ENCODE data around the gene MGLL.

MGLL gene

DNA sequence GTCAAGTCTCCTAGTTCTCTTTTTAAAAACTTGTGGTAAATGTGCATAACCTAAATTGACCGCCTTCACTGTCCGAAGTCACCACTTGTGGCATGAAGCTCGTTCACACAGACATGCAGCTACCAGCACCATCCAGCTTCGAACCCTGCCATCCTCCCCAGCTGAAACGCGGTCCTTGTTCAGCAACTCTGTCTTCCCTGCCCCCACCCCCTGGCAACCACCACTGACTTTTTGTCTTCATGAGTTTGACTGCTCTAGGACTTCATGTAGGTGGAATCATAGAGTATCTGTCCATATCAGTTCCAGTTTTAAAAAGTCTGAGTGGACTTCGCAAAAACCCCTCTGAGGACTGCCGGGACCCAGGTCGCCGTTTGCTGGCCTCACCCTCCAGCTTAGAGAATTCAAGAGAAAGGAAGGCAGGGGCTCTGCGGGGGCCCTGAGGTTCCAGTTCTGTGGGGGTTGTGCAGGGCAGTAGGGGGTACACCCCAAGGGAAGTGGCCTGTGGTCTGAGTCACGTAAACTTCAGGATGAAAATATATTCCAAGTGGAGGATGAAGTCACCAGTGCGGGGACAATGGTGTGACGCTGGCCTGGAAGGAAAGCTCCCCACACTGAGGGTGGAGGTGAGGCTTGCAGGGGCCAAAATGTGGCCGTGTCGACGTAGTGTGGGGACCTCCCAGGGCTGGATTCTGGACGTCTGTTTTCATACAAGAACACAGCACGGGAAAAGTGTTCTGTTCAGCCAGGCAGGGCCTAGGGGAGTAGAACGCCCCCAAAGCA, 82.0 kb downstream of the MGLL start:
- Histone ChIP-seq H2BK120ac (ENCODE audit: insufficient read depth, low read length, poor library complexity) (no peak overlapping the region), H3K4me2 (ENCODE audit: low read length) (no peak overlapping the region), H3K27ac (ENCODE audit: low read depth, low read length) (no peak overlapping the region), H4K91ac (ENCODE audit: low read depth, low read length) (no peak overlapping the region), H2AFZ (ENCODE audit: insufficient read depth, low read length, poor library complexity) (no peak overlapping the region), H3K27me3 (ENCODE audit: insufficient read depth, low read length) (no peaks in the 10 kb centered on the region), H3K9me3 (ENCODE audit: insufficient read depth, low read depth, low read length) (no peaks in the 10 kb centered on the region), H3K79me1 (ENCODE audit: low read length) (peaks cover 4% of the 10 kb centered on the region), H4K12ac (ENCODE audit: low read depth, low read length) (no peak overlapping the region), H3K4ac (ENCODE audit: low read depth, low read length) (no peak overlapping the region), H3K14ac (ENCODE audit: low read length) (no peak overlapping the region), H3K23ac (ENCODE audit: low read length) (no peak overlapping the region), H3K79me2 (ENCODE audit: control insufficient read depth, insufficient read depth, low read length, poor library complexity) (no peaks in the 10 kb centered on the region), H2AK5ac (ENCODE audit: low read length) (no peak overlapping the region), H3K9ac (ENCODE audit: low read length) (no peak overlapping the region), H3K4me3 (ENCODE audit: low read depth, low read length) (no peak overlapping the region), H4K8ac (ENCODE audit: low read depth, low read length) (no peak overlapping the region), H3K4me1 (ENCODE audit: control insufficient read depth in 1 of 2, insufficient read depth in 2 of 2, low read length in 2 of 2) (peaks cover 0 to 10% of the 10 kb centered on the region in 2 experiments), H3K36me3 (ENCODE audit: control insufficient read depth in 1 of 2, insufficient read depth in 2 of 2, low read length in 2 of 2) (no peaks in the 10 kb centered on the region), H3K18ac (ENCODE audit: low read length) (no peak overlapping the region), H2BK12ac (ENCODE audit: low read length) (no peak overlapping the region), H2BK5ac (ENCODE audit: low read depth, low read length, poor library complexity) (no peak overlapping the region)
- WGBS (ENCODE audit: extremely low coverage, insufficient coverage, insufficient read length): no CpG with 5 or more reads among the region's 20 CpGs
- DNase-seq: no peak

DNA sequence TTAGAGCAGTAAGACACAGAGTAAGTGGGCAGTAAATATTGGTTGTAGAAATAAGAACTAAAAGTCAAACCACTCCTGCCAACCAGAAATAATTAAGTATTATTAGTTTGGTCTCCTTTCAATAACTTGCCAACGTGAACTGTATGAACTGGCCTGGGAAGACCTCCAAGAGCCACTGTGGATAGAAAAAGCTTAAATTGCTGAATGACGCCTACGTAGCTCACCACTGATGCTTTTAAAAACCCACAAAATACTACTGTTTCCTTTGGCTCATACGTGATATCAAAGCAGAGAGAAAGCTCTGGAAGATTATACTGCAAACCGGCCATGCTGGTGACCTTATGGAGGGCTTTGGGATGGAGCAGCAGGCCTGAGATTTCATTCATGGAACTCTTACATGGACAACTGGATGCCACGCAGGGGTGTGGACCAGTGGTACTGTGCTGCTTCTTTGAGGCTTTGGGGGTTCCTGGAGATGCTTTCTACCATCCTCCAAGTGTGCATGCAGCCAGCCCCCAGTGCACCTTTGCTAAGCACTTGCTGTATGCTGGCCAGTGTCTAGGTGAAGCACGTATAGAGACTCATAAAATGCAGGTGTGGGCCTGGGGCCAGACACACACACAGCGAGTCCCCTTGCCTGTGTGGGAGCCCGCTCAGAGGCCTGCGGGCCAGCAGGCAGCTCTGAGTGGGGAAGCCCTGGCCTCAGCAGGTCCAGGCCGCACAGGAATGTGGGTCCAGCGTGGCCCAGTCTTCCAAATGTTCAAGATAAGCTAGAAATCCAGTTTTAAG, 82.8 kb downstream of the MGLL start:
- peaks cover 4% of the 10 kb centered on the region for H3K79me1 ChIP-seq (ENCODE audit: low read length)
- H3K9ac ChIP-seq (ENCODE audit: low read length): no peak overlapping the region
- no peak overlapping the region for H3K14ac ChIP-seq (ENCODE audit: low read length)
- no peaks in the 10 kb centered on the region for H3K27me3 ChIP-seq (ENCODE audit: insufficient read depth, low read length)
- no peak overlapping the region for H3K27ac ChIP-seq (ENCODE audit: low read depth, low read length)
- H2BK5ac ChIP-seq (ENCODE audit: low read depth, low read length, poor library complexity): no peak overlapping the region
- no peak overlapping the region for H4K91ac ChIP-seq (ENCODE audit: low read depth, low read length)
- no peaks in the 10 kb centered on the region for H3K79me2 ChIP-seq (ENCODE audit: control insufficient read depth, insufficient read depth, low read length, poor library complexity)
- no peak overlapping the region for H2BK12ac ChIP-seq (ENCODE audit: low read length)
- no peak overlapping the region for H3K4ac ChIP-seq (ENCODE audit: low read depth, low read length)
- no peak overlapping the region for H4K8ac ChIP-seq (ENCODE audit: low read depth, low read length)
- peaks cover 0 to 10% of the 10 kb centered on the region in 2 experiments for H3K4me1 ChIP-seq (ENCODE audit: control insufficient read depth in 1 of 2, insufficient read depth in 2 of 2, low read length in 2 of 2)
- H3K36me3 ChIP-seq (ENCODE audit: control insufficient read depth in 1 of 2, insufficient read depth in 2 of 2, low read length in 2 of 2): no peaks in the 10 kb centered on the region
- no peak overlapping the region for H3K18ac ChIP-seq (ENCODE audit: low read length)
- H2AK5ac ChIP-seq (ENCODE audit: low read length): no peak overlapping the region
- H2BK120ac ChIP-seq (ENCODE audit: insufficient read depth, low read length, poor library complexity): no peak overlapping the region
- no peak for DNase-seq
- WGBS (ENCODE audit: extremely low coverage, insufficient coverage, insufficient read length): no CpG with 5 or more reads among the region's 12 CpGs
- H2AFZ ChIP-seq (ENCODE audit: insufficient read depth, low read length, poor library complexity): no peak overlapping the region
- no peak overlapping the region for H3K4me2 ChIP-seq (ENCODE audit: low read length)
- no peak overlapping the region for H3K4me3 ChIP-seq (ENCODE audit: low read depth, low read length)
- H3K9me3 ChIP-seq (ENCODE audit: insufficient read depth, low read depth, low read length): no peaks in the 10 kb centered on the region
- H4K12ac ChIP-seq (ENCODE audit: low read depth, low read length): no peak overlapping the region
- H3K23ac ChIP-seq (ENCODE audit: low read length): no peak overlapping the region

- Histone ChIP-seq H3K9ac (ENCODE audit: low read length) (no peak overlapping the region), H2AK5ac (ENCODE audit: low read length) (no peak overlapping the region), H2BK120ac (ENCODE audit: insufficient read depth, low read length, poor library complexity) (no peak overlapping the region), H3K79me2 (ENCODE audit: control insufficient read depth, insufficient read depth, low read length, poor library complexity) (no peaks in the 10 kb centered on the region), H3K4me3 (ENCODE audit: low read depth, low read length) (no peak overlapping the region), H3K4ac (ENCODE audit: low read depth, low read length) (no peak overlapping the region), H4K91ac (ENCODE audit: low read depth, low read length) (peak overlapping the region; percentile 66), H2AFZ (ENCODE audit: insufficient read depth, low read length, poor library complexity) (peak overlapping the region; percentile 1), H3K79me1 (ENCODE audit: low read length) (peaks cover 7% of the 10 kb centered on the region), H3K4me1 (ENCODE audit: control insufficient read depth in 1 of 2, insufficient read depth in 2 of 2, low read length in 2 of 2) (peaks cover 5 to 13% of the 10 kb centered on the region in 2 experiments), H4K8ac (ENCODE audit: low read depth, low read length) (peak overlapping the region; percentile 44), H3K23ac (ENCODE audit: low read length) (no peak overlapping the region), H3K9me3 (ENCODE audit: insufficient read depth, low read depth, low read length) (no peaks in the 10 kb centered on the region), H3K27me3 (ENCODE audit: insufficient read depth, low read length) (no peaks in the 10 kb centered on the region), H3K27ac (ENCODE audit: low read depth, low read length) (no peak overlapping the region), H4K12ac (ENCODE audit: low read depth, low read length) (no peak overlapping the region), H3K4me2 (ENCODE audit: low read length) (no peak overlapping the region), H2BK12ac (ENCODE audit: low read length) (peak overlapping the region; percentile 13), H2BK5ac (ENCODE audit: low read depth, low read length, poor library complexity) (no peak overlapping the region), H3K18ac (ENCODE audit: low read length) (no peak overlapping the region), H3K14ac (ENCODE audit: low read length) (peak overlapping the region; percentile 71), H3K36me3 (ENCODE audit: control insufficient read depth in 1 of 2, insufficient read depth in 2 of 2, low read length in 2 of 2) (no peaks in the 10 kb centered on the region)
- no CpG with 5 or more reads among the region's 8 CpGs for WGBS (ENCODE audit: extremely low coverage, insufficient coverage, insufficient read length)
- DNase-seq: peak; percentile 49 to 54
Observed at GRCh38 chr3:127738192-127738840, 84.0 kb downstream of the MGLL start.

- Histone ChIP-seq H3K18ac (ENCODE audit: low read length) (no peak overlapping the region), H3K4me1 (ENCODE audit: control insufficient read depth in 1 of 2, insufficient read depth in 2 of 2, low read length in 2 of 2) (peaks cover 5 to 15% of the 10 kb centered on the region in 2 experiments), H3K14ac (ENCODE audit: low read length) (no peak overlapping the region), H3K9ac (ENCODE audit: low read length) (no peak overlapping the region), H3K9me3 (ENCODE audit: insufficient read depth, low read depth, low read length) (no peaks in the 10 kb centered on the region), H3K27ac (ENCODE audit: low read depth, low read length) (no peak overlapping the region), H2AK5ac (ENCODE audit: low read length) (no peak overlapping the region), H3K4me2 (ENCODE audit: low read length) (no peak overlapping the region), H4K8ac (ENCODE audit: low read depth, low read length) (no peak overlapping the region), H3K79me1 (ENCODE audit: low read length) (peaks cover 7% of the 10 kb centered on the region), H3K36me3 (ENCODE audit: control insufficient read depth in 1 of 2, insufficient read depth in 2 of 2, low read length in 2 of 2) (no peaks in the 10 kb centered on the region), H3K23ac (ENCODE audit: low read length) (no peak overlapping the region), H3K4me3 (ENCODE audit: low read depth, low read length) (no peak overlapping the region), H2BK12ac (ENCODE audit: low read length) (no peak overlapping the region), H3K79me2 (ENCODE audit: control insufficient read depth, insufficient read depth, low read length, poor library complexity) (no peaks in the 10 kb centered on the region), H2AFZ (ENCODE audit: insufficient read depth, low read length, poor library complexity) (no peak overlapping the region), H3K4ac (ENCODE audit: low read depth, low read length) (no peak overlapping the region), H2BK120ac (ENCODE audit: insufficient read depth, low read length, poor library complexity) (no peak overlapping the region), H2BK5ac (ENCODE audit: low read depth, low read length, poor library complexity) (no peak overlapping the region), H4K91ac (ENCODE audit: low read depth, low read length) (no peak overlapping the region), H4K12ac (ENCODE audit: low read depth, low read length) (no peak overlapping the region), H3K27me3 (ENCODE audit: insufficient read depth, low read length) (no peaks in the 10 kb centered on the region)
- DNase-seq: no peak
- no CpG with 5 or more reads among the region's 10 CpGs for WGBS (ENCODE audit: extremely low coverage, insufficient coverage, insufficient read length)
Observed at GRCh38 chr3:127736801-127737539, 85.3 kb downstream of the MGLL start.

Measured in trophoblast cell (in vitro differentiated cells and primary cell).